Germinal center (tissue), 1 donor: Measurements from ENCODE around the gene DTD2.
"Not testable (repeated sequence)": the region's sequence is repeated elsewhere in the genome, so short reads cannot be mapped to it uniquely, and the experiment has no call there.

Experiments used
- DNase-seq: peaks from one replicate; pipeline ENCODE4 v3.0.0; 2012; ENCODE audit warnings: mixed read lengths, low spot score

DTD2 gene

GRCh38 chr14:31456841-31457664 lies at the start of gene DTD2:
DTD2 (minus strand) TSS chr14:31457506; CDS start chr14:31457393, 113 bp downstream.
- DNase-seq, result peak; percentile 95

DNA sequence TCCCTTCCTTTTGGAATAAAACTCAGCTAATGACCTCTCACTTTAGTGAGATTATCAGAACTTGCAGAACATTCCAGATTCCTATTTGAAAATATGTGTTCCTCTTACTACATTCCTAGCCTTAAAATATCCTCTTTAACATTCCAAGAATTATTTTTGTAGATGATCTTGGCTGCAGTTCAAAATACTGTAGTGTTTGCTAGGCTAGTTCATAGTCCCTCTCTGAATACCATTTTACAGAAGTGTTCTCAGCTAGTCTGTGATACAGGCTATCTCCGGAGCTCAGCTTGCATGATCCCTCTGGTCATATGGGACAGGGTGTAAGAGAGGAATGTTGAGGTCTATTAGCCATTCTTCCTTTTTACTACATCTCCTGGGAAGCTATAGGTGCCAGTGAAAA lies 48.1 kb upstream of the DTD2 start:
- no peak for DNase-seq

DNA sequence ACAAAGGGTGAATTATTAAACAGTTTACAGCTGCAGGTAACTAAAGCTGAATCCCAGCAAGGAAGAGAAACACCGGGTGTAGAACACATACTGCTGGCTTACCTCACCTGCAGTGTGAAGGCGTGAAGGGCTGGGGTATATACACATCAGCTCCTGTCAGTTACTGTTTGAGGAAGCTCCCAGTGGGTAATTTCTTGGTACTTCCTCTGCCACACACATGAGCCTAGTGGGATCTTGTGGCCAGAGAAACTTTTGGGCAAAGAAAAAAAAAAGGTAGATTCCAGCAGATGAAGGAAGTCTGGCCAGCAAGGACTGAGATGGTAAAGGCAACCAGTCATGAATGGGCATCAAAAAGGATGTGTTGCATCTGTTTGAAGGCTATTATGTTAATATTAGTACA lies 44.6 kb upstream of the DTD2 start:
- no peak for DNase-seq

DNA sequence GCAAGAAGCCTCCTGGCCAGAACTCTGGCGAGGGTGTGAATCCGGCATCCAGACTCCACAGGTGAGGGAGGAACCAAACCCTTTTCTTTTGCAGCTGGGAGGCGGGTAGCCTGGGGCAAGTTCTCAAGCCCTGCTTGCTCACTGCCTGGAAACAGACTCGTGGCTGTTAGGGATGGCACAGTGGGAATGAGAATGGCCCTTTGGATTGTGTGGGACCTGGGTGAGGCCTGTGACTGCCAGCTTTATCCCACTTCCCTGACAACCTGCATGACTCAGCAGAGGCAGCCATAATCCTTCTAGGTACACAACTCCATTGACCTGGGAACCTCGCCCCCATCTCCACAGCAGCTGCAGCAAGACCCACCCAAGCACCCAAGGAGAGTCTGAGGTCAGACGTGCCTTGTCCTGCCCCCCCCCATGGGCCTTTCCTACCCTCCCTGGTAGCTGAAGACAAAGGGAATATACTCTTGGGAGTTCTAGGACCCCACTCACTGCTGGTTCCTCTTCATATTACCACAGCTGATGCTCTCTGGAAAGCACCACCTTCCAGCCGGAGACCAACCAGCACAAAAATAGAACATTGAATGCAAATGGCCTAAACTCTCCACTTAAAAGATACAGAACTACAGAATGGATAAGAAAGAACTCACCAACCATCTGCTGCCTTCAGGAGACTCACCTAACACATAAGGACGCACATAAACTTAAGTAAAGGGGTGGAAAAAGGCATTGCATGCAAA lies 35.6 kb upstream of the DTD2 start:
- no peak for DNase-seq

DNA sequence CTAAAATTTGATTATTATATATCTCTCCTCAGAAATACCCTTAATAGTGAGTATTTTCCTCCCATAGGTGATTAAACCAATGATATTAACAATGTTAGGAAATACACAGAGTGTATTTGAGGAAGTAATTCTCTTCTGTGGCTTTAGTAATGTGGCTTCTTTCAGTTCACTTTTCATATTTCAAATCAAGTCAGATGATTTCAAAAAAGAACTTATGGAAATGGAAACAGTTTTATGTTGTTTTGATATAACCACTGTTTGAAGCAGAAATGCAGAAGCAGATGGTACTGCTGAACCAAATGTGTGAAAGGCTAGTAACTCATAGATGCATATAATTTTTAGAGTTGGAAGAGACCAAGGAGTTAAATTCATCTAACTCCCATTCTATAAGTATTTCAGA lies 32.4 kb upstream of the DTD2 start:
- DNase-seq, result peak; percentile 39

- DNase-seq, result no peak
These were observed 30.6 kb upstream of the DTD2 start, which contains the start of gene GPR33 for GRCh38 chr14:31487886-31488285. GPR33 (minus strand) TSS chr14:31488039; CDS start chr14:31483965, 4,074 bp downstream.

GRCh38 chr14:31486764-31487163 lies 29.5 kb upstream of the DTD2 start:
- DNase-seq, result no peak

GRCh38 chr14:31484754-31485153 lies 27.4 kb upstream of the DTD2 start:
- no peak for DNase-seq

GRCh38 chr14:31480156-31480555 lies 22.9 kb upstream of the DTD2 start:
- DNase-seq, result no peak

DNA sequence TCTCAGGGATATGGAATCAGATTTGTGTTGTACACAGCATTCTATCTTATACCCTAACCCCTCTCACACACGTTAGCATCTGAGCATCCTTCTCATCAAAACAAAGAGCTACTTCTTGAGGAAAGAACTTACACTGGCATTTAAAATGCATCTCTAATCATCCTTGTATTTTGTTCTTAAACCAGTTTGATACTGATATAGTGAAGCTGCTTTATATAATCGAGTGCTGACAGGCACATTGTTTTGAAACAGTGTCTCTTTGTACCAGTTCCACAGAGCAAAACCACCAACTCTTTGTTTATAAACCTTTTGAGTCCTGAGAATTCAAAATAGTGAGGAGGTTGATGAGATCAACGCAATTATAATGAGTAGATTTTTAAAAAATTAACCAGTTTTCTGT lies 21.7 kb upstream of the DTD2 start:
- no peak for DNase-seq

- DNase-seq, result no peak
These were observed 19.9 kb upstream of the DTD2 start for GRCh38 chr14:31477248-31477647.

DNA sequence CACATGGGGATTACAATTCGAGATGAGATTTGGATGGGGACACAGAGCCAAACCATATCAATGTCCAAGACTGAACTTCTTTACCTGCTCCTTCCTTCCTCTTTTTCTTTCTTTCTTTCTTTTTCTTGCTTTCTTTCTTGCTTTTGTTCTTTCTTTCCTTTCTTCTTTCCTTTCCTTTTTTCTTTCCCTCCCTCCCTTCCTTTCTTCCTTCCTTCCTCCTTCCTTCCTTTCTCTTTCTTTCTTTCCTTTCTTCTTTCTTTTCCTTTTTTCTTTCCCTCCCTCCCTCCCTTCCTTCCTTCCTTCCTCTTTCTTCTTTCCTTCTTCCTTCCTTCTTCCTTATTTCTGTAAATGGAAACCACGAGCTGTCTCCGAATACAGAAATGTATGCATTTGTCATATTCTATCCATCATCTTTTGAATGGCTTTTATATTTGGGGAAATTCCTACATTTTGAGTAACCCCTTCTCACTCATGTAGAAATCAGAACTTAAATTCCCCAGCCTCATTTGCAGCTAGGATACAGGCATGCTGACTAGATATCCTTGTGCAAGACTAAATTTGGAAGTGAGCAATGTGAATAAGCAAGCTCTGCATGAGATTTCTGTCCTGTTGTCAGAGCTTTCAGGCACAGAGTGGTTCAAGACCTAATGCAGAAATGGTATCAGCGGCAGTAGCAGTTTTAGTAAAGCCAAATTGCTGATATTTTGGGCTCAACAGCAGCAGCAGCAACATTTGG lies 19.0 kb upstream of the DTD2 start:
- DNase-seq, result no peak

DNA sequence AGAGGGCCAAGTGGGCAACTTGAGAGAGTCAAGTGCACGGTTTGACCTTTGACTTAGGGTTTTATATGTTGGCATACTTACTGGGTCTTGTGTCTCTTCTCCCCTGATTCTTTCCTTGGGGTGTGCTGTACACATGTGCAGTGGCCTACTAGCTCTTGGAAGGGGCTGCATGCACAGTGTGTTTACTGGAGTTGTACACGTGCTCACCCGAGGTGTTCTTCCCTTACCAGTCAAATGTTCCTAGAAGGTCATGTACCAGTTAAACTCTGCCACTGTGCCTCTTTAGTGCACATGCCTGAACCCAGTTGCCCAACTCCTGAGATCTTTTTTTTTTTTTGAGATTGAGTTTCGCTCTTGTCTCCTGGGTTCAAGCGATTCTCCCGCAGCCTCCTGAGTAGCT lies 9.2 kb upstream of the DTD2 start:
- DNase-seq, result no peak

- no peak for DNase-seq
These were observed 7.8 kb upstream of the DTD2 start for GRCh38 chr14:31465111-31465510.

- not testable (repeated sequence) for DNase-seq
These were observed 5.1 kb upstream of the DTD2 start for GRCh38 chr14:31462450-31462849.

GRCh38 chr14:31461545-31461944 lies 4.2 kb upstream of the DTD2 start:
- DNase-seq, result no peak

GRCh38 chr14:31457665-31458659 lies 656 bp upstream of the DTD2 start:
- no peak for DNase-seq

DNA sequence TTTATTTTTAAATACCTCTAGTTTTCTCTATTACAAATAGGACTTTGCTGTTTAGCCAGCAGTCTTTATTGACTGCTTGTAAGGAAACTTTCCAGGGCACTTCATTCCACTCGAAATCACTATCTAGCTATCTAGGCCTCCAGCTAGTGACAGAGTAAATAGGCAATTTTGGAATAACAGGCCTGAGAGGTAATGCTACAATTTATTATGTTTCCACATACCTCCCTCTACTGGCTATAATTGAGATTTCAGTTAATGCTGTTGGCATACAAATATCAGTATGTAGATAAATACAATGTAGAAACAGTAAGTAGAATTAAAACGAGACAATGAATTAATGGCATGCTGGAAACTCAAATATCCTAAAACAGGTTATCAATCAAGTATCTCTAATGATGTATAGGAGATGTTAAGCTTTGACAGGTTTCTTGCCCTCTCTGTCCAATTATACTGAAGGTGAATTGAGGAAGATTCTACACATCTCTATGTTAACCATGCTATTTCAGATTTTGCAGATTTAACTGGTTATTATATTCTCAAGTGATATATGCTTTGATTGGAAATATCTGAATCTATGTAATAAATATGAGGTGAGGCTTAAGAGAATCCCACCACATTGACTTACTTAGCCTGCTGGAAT lies 7.2 kb downstream of the DTD2 start:
- peak; percentile 45 for DNase-seq

GRCh38 chr14:31449136-31449535 lies 8.2 kb downstream of the DTD2 start:
- DNase-seq, result no peak

DNA sequence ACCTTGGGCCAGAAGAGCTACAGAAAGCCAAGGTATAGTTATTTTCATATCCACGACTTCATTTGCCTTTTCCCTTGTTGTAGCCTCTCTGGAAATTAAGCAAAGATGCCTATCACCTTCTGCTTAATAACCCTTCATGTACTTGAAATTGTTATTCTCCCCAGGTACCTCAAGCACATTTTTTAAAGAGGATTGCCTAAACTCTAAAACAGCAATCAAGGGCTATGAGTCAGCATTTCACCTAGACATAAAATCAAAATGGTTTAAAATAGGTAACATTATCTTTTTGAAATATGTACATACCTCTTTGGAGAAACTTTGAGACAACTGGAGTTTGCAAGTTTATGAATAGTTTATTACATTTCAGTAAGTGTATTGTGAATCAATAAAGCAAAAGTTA lies 11.6 kb downstream of the DTD2 start:
- no peak for DNase-seq

GRCh38 chr14:31442284-31442683 lies 15.0 kb downstream of the DTD2 start:
- DNase-seq, result no peak
